Measurements from ENCODE around the gene FILIP1L. TPM values are rescaled to one million over a fixed set of nuclear protein-coding genes. Genes with fewer than 3 reads are reported as not detected.

Gene FILIP1L
- total and polyA plus RNA-seq, 2 of the 13 experiments (the other 11 are each of a cell fraction or from before 2014, with no cell fraction given): 8.1 to 187 TPM

- no peak overlapping the region for H2AFZ ChIP-seq (ENCODE audit: low read length)
- no peak overlapping the region for H3K9ac ChIP-seq (ENCODE audit: insufficient read depth, low read depth, low read length)
- H3K79me2 ChIP-seq (ENCODE audit: insufficient read depth, low read length): no peaks in the 10 kb centered on the region
- intact Hi-C loops (cut with micrococcal nuclease; ENCODE audit: unreplicated experiment): no loop called here
- CTCF ChIA-PET (ENCODE audit: low intra/inter-chr PET ratio, low total read pairs): no interaction called here
- no peak overlapping the region for H3K4me3 ChIP-seq (replicated peaks in 1 of 3; ENCODE audit: insufficient read depth in 1 of 3, low read depth in 2 of 3, low read length in 3 of 3)
- no peak for FAIRE-seq
- no peak for TF ChIP-seq ZNF362 (CRISPR knock-in tag; IDR thresholded peaks at IDR 0.05; ENCODE audit: borderline replicate concordance)
- TF ChIP-seq ZNF543 (CRISPR knock-in tag; IDR thresholded peaks at IDR 0.05): no peak
- no peak for TF ChIP-seq IRX3 (CRISPR knock-in tag; IDR thresholded peaks at IDR 0.05; ENCODE audit: borderline replicate concordance, low read depth)
- no peak for TF ChIP-seq ZKSCAN5 (CRISPR knock-in tag; IDR thresholded peaks at IDR 0.05)
- TF ChIP-seq HNRNPL (IDR thresholded peaks at IDR 0.05; ENCODE audit: low read depth, low read length): no peak
- TF ChIP-seq ZNF329 (CRISPR knock-in tag; IDR thresholded peaks at IDR 0.05; ENCODE audit: low read depth): no peak
- no peak for TF ChIP-seq ZNF776 (CRISPR knock-in tag; IDR thresholded peaks at IDR 0.05)
- no peak for TF ChIP-seq POLR2AphosphoS5 (IDR thresholded peaks at IDR 0.05; ENCODE audit: low read depth, low read length)
- no peak for TF ChIP-seq JUNB (CRISPR knock-in tag; IDR thresholded peaks at IDR 0.05; ENCODE audit: borderline replicate concordance)
- no peak for TF ChIP-seq HIC2 (CRISPR knock-in tag; IDR thresholded peaks at IDR 0.05; ENCODE audit: low read depth)
- TF ChIP-seq ZNF800 (CRISPR knock-in tag; IDR thresholded peaks at IDR 0.05): no peak
- TF ChIP-seq ZNF33B (CRISPR knock-in tag; IDR thresholded peaks at IDR 0.05): no peak
- no peak for TF ChIP-seq ETV6 (CRISPR knock-in tag; conservative IDR thresholded peaks at IDR 0.05)
- no peak for TF ChIP-seq RELA (CRISPR knock-in tag; IDR thresholded peaks at IDR 0.05)
- no peak for TF ChIP-seq BATF2 (CRISPR knock-in tag; IDR thresholded peaks at IDR 0.05)
- H3K4me2 ChIP-seq (ENCODE audit: low read depth, low read length): no peak overlapping the region
- H3K4me1 ChIP-seq (ENCODE audit: insufficient read depth, low read length): peaks cover 18% of the 10 kb centered on the region
- no peaks in the 10 kb centered on the region for H4K20me1 ChIP-seq (ENCODE audit: insufficient read depth, low read length)
- ATAC-seq: no peak
- in situ Hi-C loops (cut with HindIII; ENCODE audit: extremely low pct_ligation_motif_present, low pct_unique_long_range_greater_than_20kb): no loop called here
- no peaks in the 10 kb centered on the region for H3K36me3 ChIP-seq (replicated peaks in 1 of 2; ENCODE audit: control insufficient read depth in 1 of 2, insufficient read depth in 2 of 2, low read length in 2 of 2)
- no peak for DNase-seq (ENCODE audit: low spot score)
- BruUV-seq (replicated peaks): no TSS peak
- no peaks in the 10 kb centered on the region for H3K27me3 ChIP-seq (ENCODE audit: control insufficient read depth in 1 of 2, insufficient read depth in 2 of 2, low read length in 2 of 2)
- no peaks in the 10 kb centered on the region for H3K9me3 ChIP-seq (ENCODE audit: low read length)
- POLR2A ChIA-PET: no interaction called here
- no peak overlapping the region for H3K27ac ChIP-seq (ENCODE audit: extremely low read length, insufficient read depth, low read length)
- WGBS (ENCODE audit: low lambda C conversion rate): 77% methylated on average over 5 of the region's 5 CpGs
These were observed 104.8 kb downstream of the FILIP1L start for GRCh38 chr3:100009276-100010086.

Data from HepG2 (cell line).